Nephron progenitor cell (in vitro differentiated cells): ENCODE measurements around the gene OXSM.
A peak's percentile ranks its signal among the peaks of the same experiment; 100 is the strongest.

Experiments used
- DNase-seq: peaks from one replicate; pipeline ENCODE4 v3.0.0; 2021
- H3K27ac Mint-ChIP-seq: 2 replicates; pipeline ENCODE4 v1.8.0; 2021; ENCODE audit warnings: mild to moderate bottlenecking, moderate library complexity, mixed read lengths
- H3K27me3 Mint-ChIP-seq: 2 replicates; pipeline ENCODE4 v1.8.0; 2021; ENCODE audit warnings: mild to moderate bottlenecking, low read depth, mixed read lengths; ENCODE audit not compliant: poor library complexity
- H3K36me3 Mint-ChIP-seq: 2 replicates; pipeline ENCODE4 v1.8.0; 2021; ENCODE audit warnings: low read depth, mixed read lengths
- H3K4me1 Mint-ChIP-seq: 2 replicates; pipeline ENCODE4 v1.8.0; 2021; ENCODE audit warnings: mixed read lengths
- H3K4me3 Mint-ChIP-seq: 2 replicates; pipeline ENCODE4 v1.8.0; 2021; ENCODE audit warnings: mild to moderate bottlenecking, moderate library complexity, mixed read lengths
- H3K9me3 Mint-ChIP-seq: 2 replicates; pipeline ENCODE4 v1.8.0; 2021; ENCODE audit warnings: mild to moderate bottlenecking, moderate library complexity, mixed read lengths
- CTCF ChIP-seq: fragments of 200-600 bp; sonication (generic); IDR thresholded peaks from 2 replicates; pipeline ENCODE4 v1.5.0; 2021; ENCODE audit warnings: antibody characterized with exemption

OXSM gene

GRCh38 chr3:25751048-25751447 is 38.8 kb upstream of the OXSM start:
- DNase-seq, result no peak
- no peak overlapping the region for H3K27ac Mint-ChIP-seq
- no peaks in the 10 kb centered on the region for H3K9me3 Mint-ChIP-seq
- peaks cover 44% of the 10 kb centered on the region for H3K36me3 Mint-ChIP-seq
- no peaks in the 10 kb centered on the region for H3K27me3 Mint-ChIP-seq
- peaks cover 4% of the 10 kb centered on the region for H3K4me1 Mint-ChIP-seq
- TF ChIP-seq CTCF, result no peak
- no peak overlapping the region for H3K4me3 Mint-ChIP-seq

GRCh38 chr3:25751725-25752124 is 38.2 kb upstream of the OXSM start:
- no peak for DNase-seq
- TF ChIP-seq CTCF, result no peak
- Mint-ChIP-seq H3K9me3 (no peaks in the 10 kb centered on the region), H3K4me3 (no peak overlapping the region), H3K27ac (peak overlapping the region; percentile 37), H3K36me3 (peaks cover 50% of the 10 kb centered on the region), H3K27me3 (no peaks in the 10 kb centered on the region), H3K4me1 (peaks cover 4% of the 10 kb centered on the region)

GRCh38 chr3:25768851-25769250 is 21.0 kb upstream of the OXSM start:
- Mint-ChIP-seq H3K36me3 (peaks cover 89% of the 10 kb centered on the region), H3K4me3 (no peak overlapping the region), H3K9me3 (peaks cover 56% of the 10 kb centered on the region), H3K4me1 (no peaks in the 10 kb centered on the region), H3K27ac (no peak overlapping the region), H3K27me3 (peaks cover 4% of the 10 kb centered on the region)
- TF ChIP-seq CTCF, result no peak
- no peak for DNase-seq

GRCh38 chr3:25775936-25776335 is 14.0 kb upstream of the OXSM start:
- no peak overlapping the region for H3K27ac Mint-ChIP-seq
- H3K4me1 Mint-ChIP-seq, result no peaks in the 10 kb centered on the region
- H3K4me3 Mint-ChIP-seq, result no peak overlapping the region
- no peak for DNase-seq
- peaks cover 4% of the 10 kb centered on the region for H3K27me3 Mint-ChIP-seq
- H3K9me3 Mint-ChIP-seq, result peaks cover 51% of the 10 kb centered on the region
- no peak for TF ChIP-seq CTCF
- peaks cover 80% of the 10 kb centered on the region for H3K36me3 Mint-ChIP-seq

GRCh38 chr3:25780618-25781017 is 9.3 kb upstream of the OXSM start:
- Mint-ChIP-seq H3K4me1 (peaks cover 25% of the 10 kb centered on the region), H3K27me3 (no peaks in the 10 kb centered on the region), H3K36me3 (peaks cover 33% of the 10 kb centered on the region), H3K9me3 (peaks cover 4% of the 10 kb centered on the region), H3K27ac (no peak overlapping the region), H3K4me3 (no peak overlapping the region)
- DNase-seq, result no peak
- no peak for TF ChIP-seq CTCF

GRCh38 chr3:25781145-25781757 is 8.6 kb upstream of the OXSM start:
- peak overlapping the region; percentile 87 for H3K4me3 Mint-ChIP-seq
- no peak for DNase-seq
- no peak for TF ChIP-seq CTCF
- peaks cover 25% of the 10 kb centered on the region for H3K4me1 Mint-ChIP-seq
- H3K27ac Mint-ChIP-seq, result no peak overlapping the region
- H3K36me3 Mint-ChIP-seq, result peaks cover 27% of the 10 kb centered on the region
- H3K27me3 Mint-ChIP-seq, result no peaks in the 10 kb centered on the region
- peaks cover 3% of the 10 kb centered on the region for H3K9me3 Mint-ChIP-seq
